Cerebellar nuclear complex (tissue), 1 donor: ENCODE measurements around the gene WDR38.
"Not testable (repeated sequence)": the region's sequence is repeated elsewhere in the genome, so short reads cannot be mapped to it uniquely, and the experiment has no call there.

Source experiments
- DNase-seq, 2 experiments: peaks; one replicate each; lab custom pipeline; 2025; lab: John Stamatoyannopoulos, UW

WDR38 gene

GRCh38 chr9:124834591-124834990 lies 18.7 kb upstream of the WDR38 start:
- DNase-seq = no peak

- no peak for DNase-seq
Observed at GRCh38 chr9:124835026-124835557, 18.2 kb upstream of the WDR38 start.

- DNase-seq = not testable (repeated sequence)
Observed at GRCh38 chr9:124838132-124838531, 15.1 kb upstream of the WDR38 start.

- DNase-seq = not testable (repeated sequence)
Observed at GRCh38 chr9:124838567-124839275, 14.5 kb upstream of the WDR38 start.

- no peak for DNase-seq
Observed at GRCh38 chr9:124839612-124840299, 13.5 kb upstream of the WDR38 start.

DNA sequence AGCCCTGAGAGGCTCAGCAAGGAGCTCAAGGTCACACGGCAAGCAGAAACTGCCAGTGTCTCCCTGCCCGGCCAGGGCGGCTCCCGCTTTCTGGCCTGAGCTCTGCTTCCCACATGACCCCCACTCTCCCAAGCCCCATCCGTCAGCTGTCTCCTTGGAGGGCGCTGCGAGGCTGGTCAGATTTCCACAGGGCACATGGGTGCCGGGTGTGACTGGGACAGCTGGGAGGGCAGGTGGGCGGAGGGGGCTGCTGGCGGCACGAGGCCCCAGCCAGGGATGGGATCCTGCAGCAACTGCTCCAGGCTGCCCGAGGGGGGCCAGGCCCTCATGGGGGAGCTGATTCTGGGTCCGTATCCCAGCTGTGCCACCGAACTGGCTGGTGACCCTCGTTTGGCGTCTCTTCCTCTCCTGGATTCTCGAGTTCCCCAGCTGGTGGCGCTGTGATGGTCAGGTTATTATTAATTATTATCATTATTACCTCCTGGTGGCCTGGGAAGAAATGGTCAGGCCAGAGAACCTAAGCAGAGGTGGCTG lies 12.9 kb upstream of the WDR38 start:
- no peak for DNase-seq

DNA sequence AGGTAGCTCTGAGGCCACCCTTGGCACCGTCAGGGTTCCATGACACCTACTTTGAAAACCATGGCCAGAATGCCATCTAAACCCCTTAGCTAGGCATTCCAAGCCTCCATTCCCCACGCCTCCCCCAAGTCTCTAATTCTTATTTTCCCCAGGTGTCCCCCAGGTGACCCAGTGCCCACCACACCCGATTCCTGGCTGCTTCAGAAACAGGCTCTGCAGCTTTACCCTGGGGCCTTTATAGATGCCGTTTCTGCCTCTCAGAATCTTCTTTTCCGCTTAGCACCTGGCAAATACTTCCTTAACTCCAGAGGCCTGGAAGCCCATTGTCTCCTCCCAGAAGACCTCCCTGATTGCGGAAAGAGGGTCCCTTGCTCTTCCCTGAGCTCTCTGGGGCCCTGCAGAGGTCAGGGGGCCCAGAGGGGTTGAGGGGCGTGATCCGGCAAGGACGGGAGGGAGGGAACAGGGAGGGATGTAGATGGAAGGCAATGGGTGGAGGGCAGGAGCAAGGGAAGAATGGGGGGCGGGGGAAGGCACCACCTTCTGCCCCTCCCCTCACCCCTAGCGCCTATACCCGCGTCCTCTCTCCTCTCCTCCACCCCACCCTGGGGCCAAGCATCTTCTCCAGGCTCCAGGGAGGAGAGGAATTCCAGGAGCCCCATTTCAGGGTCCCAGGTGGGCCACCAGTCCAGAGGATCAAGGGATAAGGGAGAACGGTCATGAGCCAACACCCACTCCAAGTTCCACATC lies 12.0 kb upstream of the WDR38 start:
- DNase-seq = no peak

- DNase-seq = no peak
Observed at GRCh38 chr9:124843456-124844034, 9.7 kb upstream of the WDR38 start.

- no peak for DNase-seq
Observed at GRCh38 chr9:124844291-124844690, 9.0 kb upstream of the WDR38 start.

DNA sequence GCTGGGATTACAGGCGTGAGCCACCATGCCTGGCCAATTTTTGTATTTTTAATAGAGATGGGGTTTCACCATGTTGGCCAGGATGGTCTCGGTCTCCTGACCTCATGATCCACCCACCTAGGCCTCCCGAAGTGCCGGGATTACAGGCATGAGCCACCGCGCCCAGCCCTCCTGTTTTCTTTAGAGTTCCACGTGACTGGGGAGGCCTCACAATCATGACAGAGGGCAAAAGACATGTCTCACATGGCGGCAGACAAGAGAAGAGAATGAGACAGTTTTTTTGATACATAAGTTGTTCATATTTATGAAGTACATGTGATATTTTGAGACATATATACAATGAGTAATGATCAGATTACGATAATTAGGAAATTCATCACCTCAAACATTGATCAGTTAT lies 6.8 kb upstream of the WDR38 start:
- DNase-seq = not testable (repeated sequence)

DNA sequence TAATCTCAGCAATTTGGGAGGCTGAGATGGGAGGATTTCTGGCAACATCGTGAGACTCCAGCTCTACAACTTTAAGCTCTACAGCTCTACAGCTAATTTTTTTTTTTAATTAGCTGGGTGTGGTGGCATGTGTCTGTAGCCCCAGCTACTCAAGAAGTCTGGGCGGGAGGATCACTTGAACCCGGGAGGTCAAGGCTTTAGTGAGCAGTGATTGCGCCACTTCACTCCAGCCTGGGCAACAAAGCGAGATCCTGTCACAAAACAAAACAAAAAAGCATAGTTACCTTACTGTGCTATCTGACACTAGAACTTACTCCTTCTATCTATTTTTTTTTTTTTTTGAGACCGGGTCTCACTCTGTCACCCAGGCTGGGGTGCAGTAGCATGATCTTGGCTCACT lies 6.3 kb upstream of the WDR38 start:
- DNase-seq = no peak

- DNase-seq = no peak
Observed at GRCh38 chr9:124849801-124850200, 3.5 kb upstream of the WDR38 start.

- no peak for DNase-seq
Observed at GRCh38 chr9:124852121-124852828, 985 bp upstream of the WDR38 start.

DNA sequence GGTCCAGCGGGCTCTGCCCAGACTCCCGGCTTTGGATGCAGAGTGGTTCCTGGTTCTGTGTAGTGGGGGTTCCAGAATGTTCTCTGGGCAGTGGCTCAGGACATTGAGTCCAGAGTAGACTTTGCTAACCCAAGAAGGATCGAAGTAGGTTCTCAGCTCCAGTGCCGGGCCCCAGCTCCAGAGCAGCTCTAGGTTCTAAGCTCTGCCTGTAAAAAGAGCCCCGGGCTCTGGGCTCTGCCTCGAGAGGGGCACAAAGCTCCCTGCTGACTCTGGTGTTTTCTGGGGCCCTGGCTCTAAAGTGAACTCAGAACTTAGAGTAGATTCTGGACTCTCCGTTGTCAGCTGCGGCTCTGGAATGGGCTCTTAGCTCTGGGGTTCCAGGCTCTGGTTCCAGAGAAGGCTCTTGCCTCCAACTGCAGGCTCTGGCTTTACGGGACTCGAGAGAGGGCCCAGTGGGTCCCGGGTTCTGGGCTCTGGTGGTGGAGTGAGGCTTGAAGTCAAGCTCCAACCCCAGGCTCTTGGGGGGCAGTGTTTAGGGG lies 414 bp downstream of the WDR38 start:
- no peak for DNase-seq

DNA sequence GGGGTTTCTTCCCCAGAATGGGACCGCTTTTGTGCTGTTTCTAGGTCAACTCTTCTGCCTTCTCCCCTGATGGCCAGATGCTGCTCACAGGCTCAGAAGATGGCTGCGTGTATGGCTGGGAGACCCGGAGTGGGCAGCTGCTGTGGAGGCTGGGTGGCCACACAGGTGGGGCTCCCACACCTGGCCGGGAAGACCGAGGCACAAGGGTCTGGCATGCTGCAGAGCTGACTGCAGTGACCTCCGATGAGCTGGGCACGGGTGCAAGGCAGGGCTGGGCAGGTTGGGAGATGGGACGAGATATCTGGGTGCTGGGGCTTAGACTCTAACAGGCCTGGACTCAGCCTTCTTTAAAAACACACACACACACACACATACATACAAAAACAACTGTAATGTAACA lies 901 bp downstream of the WDR38 start:
- DNase-seq = no peak

DNA sequence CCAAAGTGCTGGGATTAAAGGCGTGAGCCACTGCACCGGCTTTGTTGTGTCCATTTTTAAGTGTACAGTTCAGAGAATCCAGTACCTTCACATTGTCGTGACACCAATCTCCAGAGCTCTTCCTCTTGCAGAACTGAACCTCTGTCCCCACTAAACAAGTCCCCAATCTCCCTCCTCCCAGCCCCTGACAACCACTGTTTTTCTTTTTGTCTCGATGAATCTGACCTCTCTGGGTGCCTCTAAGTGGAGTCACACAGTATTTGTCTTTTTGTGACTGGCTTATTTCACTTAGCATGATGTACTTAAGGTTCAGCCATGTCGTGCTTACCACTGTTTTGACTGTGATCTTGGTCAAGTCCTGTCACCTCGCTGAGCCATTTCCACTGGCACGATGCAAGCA lies 1.6 kb downstream of the WDR38 start:
- DNase-seq = no peak

- no peak for DNase-seq
Observed at GRCh38 chr9:124855566-124855943, 2.3 kb downstream of the WDR38 start.

DNA sequence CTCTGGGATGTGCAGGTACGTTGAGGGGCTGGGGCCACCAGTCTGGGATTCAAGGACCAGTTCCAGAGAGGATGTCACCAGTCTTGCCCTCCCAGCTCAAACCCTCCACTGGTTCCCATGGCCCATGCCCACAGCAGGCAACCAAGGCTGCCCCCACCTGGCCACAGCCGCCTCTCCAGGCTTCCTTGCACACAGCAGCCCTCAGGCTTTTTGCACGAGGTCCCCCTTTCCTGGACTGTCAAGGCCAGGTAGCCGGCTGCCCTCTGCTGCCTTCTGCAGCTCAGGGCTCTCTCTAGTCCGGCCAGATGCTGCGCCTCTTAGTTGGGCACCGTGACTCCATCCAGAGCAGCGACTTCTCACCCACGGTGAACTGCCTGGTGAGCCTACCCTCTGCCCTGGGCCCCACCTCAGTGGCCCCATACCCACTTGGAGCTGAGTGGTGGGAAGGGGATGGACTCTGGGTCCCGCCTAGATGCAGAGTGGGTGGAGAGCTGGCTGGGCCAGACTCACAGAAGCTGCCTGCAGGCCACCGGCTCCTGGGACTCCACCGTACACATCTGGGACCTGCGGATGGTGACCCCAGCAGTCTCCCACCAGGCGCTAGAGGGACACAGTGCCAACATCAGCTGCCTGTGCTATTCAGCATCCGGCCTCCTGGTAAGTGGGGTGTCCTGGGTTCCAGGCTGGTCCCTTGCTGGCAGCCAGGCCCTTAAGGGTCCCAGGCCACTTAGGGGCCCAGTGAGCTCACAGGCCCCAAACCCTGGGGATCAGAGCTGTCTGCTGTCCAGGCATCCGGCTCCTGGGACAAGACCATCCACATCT lies 2.9 kb downstream of the WDR38 start:
- no peak for DNase-seq

- DNase-seq = no peak
Observed at GRCh38 chr9:124857533-124858162, 4.4 kb downstream of the WDR38 start.
